Body of pancreas (tissue), 4 donors: ENCODE results near the gene GLIPR2. TPM values are rescaled to one million over a fixed set of nuclear protein-coding genes. Genes with fewer than 3 reads are reported as not detected.

Experiments
- ATAC-seq: fragments of 150-250 bp; one replicate; pipeline ENCODE4 v1.9.1; 2016
- DNase-seq, 4 donors: peaks; one replicate each; pipeline ENCODE4 v3.0.0-alpha.2; 2019
- H3K27ac ChIP-seq, 4 donors: fragments of 200-600 bp; sonication (generic); 1 replicate in 3 of 4; 2 replicates in 1 of 4; pipeline versions ENCODE4 v1.5.1 to v1.6.1; 2016 to 2019; ENCODE audit warnings: mild to moderate bottlenecking in 1 of 4, mixed read lengths in 1 of 4, moderate library complexity in 1 of 4
- H3K27me3 ChIP-seq, 2 donors: fragments of 200-600 bp; sonication (generic); one replicate each; pipeline ENCODE4 v1.6.0; 2016; ENCODE audit warnings: mild to moderate bottlenecking in 1 of 2
- H3K36me3 ChIP-seq, 2 donors: fragments of 200-600 bp; sonication (generic); replicated peaks in 1 of 2; 2 replicates each; pipeline ENCODE4 v1.5.1; 2016; ENCODE audit warnings: low read depth in 2 of 2; ENCODE audit not compliant: insufficient read depth in 1 of 2
- H3K4me1 ChIP-seq: fragments of 200-600 bp; sonication (generic); one replicate; pipeline ENCODE4 v1.6.0; 2016
- H3K4me3 ChIP-seq, 2 donors: fragments of 200-600 bp; sonication (generic); 1 replicate in 1 of 2; 2 replicates in 1 of 2; pipeline ENCODE4 v1.5.1; 2016 to 2019
- H3K9me3 ChIP-seq, 3 donors: fragments of 200-600 bp; sonication (generic); 1 replicate in 2 of 3; 2 replicates in 1 of 3; pipeline ENCODE4 v1.5.1; 2016
- POLR2A ChIP-seq, 3 donors: fragments of 450-650 bp; IDR thresholded peaks; one replicate each; pipeline ENCODE4 v1.6.1; 2016; ENCODE audit warnings: antibody characterized with exemption in 3 of 3, mild to moderate bottlenecking in 2 of 3
- WGBS, 2 donors: methylation state at CpG; one replicate each; pipeline ENCODE4 v1.1.5; 2017; 5-methylcytosine and 5-hydroxymethylcytosine counted together
- intact Hi-C: fragments of 100-400 bp; cut with DNase I; formaldehyde crosslinking; loops from one replicate; pipeline ENCODE4 v1.15.1; 2023
- total RNA-seq, 2 donors: library from RNA; depleted of rRNA; stranded (reverse); fragments of >200 nt; gene quantifications; one replicate each; pipeline ENCODE4 v1.1.0, GENCODE V29; 2016
- TF ChIP-seq, protein P1 (sequence below), 7 experiments: fragments of 450-650 bp in 4 of 7; fragments of 200-600 bp in 3 of 7; sonication (generic) in 3 of 7; IDR thresholded peaks; one replicate each; pipeline ENCODE4 v1.5.1; 2016 to 2019; ENCODE audit warnings: antibody characterized with exemption in 7 of 7

The GLIPR2 gene
- total RNA-seq, 2 donors from 2014 or later = 1.6 to 4.4 TPM

DNA sequence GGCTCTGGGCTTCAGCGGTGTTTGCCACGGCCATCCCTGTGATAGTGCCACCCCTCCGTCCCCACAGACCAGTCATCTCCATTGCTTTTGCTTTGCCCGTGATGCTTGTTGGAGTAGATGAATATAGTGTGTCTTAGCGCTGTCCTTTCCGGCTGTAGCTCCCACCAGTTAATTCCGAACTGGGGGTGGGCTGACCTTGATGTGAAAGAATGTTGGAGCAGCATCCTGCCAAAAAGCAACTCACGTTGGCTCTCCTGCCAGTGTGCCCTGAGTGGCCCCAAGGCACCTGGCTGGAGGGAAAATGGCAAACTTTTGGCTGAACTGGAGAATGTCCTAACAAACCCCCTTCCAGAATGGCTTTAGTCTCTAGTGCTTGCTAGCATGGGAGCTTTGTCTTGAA lies 74.2 kb downstream of the GLIPR2 start:
- intact Hi-C loops = no loop called here
- H3K4me3 ChIP-seq = no peak overlapping the region
- H3K4me1 ChIP-seq = peaks cover 36% of the 10 kb centered on the region
- H3K36me3 ChIP-seq = peaks cover 0 to 10% of the 10 kb centered on the region in 2 donors
- no peak for DNase-seq
- TF ChIP-seq, protein P1, sequence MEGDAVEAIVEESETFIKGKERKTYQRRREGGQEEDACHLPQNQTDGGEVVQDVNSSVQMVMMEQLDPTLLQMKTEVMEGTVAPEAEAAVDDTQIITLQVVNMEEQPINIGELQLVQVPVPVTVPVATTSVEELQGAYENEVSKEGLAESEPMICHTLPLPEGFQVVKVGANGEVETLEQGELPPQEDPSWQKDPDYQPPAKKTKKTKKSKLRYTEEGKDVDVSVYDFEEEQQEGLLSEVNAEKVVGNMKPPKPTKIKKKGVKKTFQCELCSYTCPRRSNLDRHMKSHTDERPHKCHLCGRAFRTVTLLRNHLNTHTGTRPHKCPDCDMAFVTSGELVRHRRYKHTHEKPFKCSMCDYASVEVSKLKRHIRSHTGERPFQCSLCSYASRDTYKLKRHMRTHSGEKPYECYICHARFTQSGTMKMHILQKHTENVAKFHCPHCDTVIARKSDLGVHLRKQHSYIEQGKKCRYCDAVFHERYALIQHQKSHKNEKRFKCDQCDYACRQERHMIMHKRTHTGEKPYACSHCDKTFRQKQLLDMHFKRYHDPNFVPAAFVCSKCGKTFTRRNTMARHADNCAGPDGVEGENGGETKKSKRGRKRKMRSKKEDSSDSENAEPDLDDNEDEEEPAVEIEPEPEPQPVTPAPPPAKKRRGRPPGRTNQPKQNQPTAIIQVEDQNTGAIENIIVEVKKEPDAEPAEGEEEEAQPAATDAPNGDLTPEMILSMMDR (IDR thresholded peaks at IDR 0.05) = no peak
- TF ChIP-seq POLR2A (IDR thresholded peaks at IDR 0.05) = no peak
- H3K27ac ChIP-seq = peak overlapping the region in 1 of 4 donors; percentile 6
- 57 to 63% methylated on average over 8 of the region's 8 CpGs for WGBS, 2 donors
- no peaks in the 10 kb centered on the region for H3K27me3 ChIP-seq
- no peaks in the 10 kb centered on the region for H3K9me3 ChIP-seq
- no peak for ATAC-seq

- ATAC-seq = no peak
- peaks cover 0 to 4% of the 10 kb centered on the region in 2 donors for H3K36me3 ChIP-seq
- 85 to 100% methylated on average over 2 to 7 of the region's 7 CpGs for WGBS, 2 donors
- no peak for DNase-seq
- TF ChIP-seq, protein P1 (IDR thresholded peaks at IDR 0.05) = no peak
- TF ChIP-seq POLR2A (IDR thresholded peaks at IDR 0.05) = no peak
- H3K27me3 ChIP-seq = no peaks in the 10 kb centered on the region
- no peak overlapping the region for H3K27ac ChIP-seq
- intact Hi-C loops = no loop called here
- H3K4me1 ChIP-seq = peaks cover 36% of the 10 kb centered on the region
- H3K9me3 ChIP-seq = no peaks in the 10 kb centered on the region
- H3K4me3 ChIP-seq = no peak overlapping the region
Measured at GRCh38 chr9:36211510-36211909, 75.0 kb downstream of the GLIPR2 start.

- no peak overlapping the region for H3K27ac ChIP-seq
Measured at GRCh38 chr9:36213387-36213786, 76.9 kb downstream of the GLIPR2 start.

More at GRCh38 chr9:36213387-36213786, 76.9 kb downstream of the GLIPR2 start:
- Histone ChIP-seq H3K4me1 (peaks cover 23% of the 10 kb centered on the region), H3K9me3 (no peaks in the 10 kb centered on the region), H3K36me3 (peaks cover 0 to 9% of the 10 kb centered on the region in 2 donors), H3K27me3 (no peaks in the 10 kb centered on the region), H3K4me3 (no peak overlapping the region)
- 86 to 95% methylated on average over 2 to 4 of the region's 4 CpGs for WGBS, 2 donors
- intact Hi-C loops = no loop called here
- TF ChIP-seq, protein P1 (IDR thresholded peaks at IDR 0.05) = no peak
- no peak for TF ChIP-seq POLR2A (IDR thresholded peaks at IDR 0.05)
- no peak for ATAC-seq
- DNase-seq = no peak

Other genes starting within 250 kb of the GLIPR2 start
- gene HRCT1, start 230.5 kb upstream of the GLIPR2 start, total RNA-seq = 1 to 10 TPM in 1 of 2 donors, under 1 TPM in 1; 0.99 to 3.4 TPM
- 1 to 10 TPM in 1 of 2 donors, under 1 TPM in 1; 0.78 to 7.3 TPM for gene SPAAR, start 227.2 kb upstream of the GLIPR2 start, total RNA-seq
- gene OR2S2, start 178.6 kb upstream of the GLIPR2 start, total RNA-seq = not detected
- gene RECK, start 99.8 kb upstream of the GLIPR2 start, total RNA-seq = 1 to 10 TPM; 2.6 to 7.0 TPM
- gene CCIN, start 32.7 kb downstream of the GLIPR2 start, total RNA-seq = not detected
- 100 to 1,000 TPM in 1 of 2 donors, 10 to 100 TPM in 1; 86.7 to 145 TPM for gene CLTA, start 54.2 kb downstream of the GLIPR2 start, total RNA-seq
- 10 to 100 TPM in 1 of 2 donors, 1 to 10 TPM in 1; 7.3 to 15.8 TPM for gene GNE, start 121.7 kb downstream of the GLIPR2 start, total RNA-seq